ENCODE measurements around the gene ATP11C.

GRCh38 chrX:139691843-139692505, 240.9 kb downstream of the ATP11C start:
- TF ChIP-seq POLR2AphosphoS5 (IDR thresholded peaks at IDR 0.05; ENCODE audit: low read length): no peak
- TF ChIP-seq EZH2 (IDR thresholded peaks at IDR 0.05; ENCODE audit: borderline replicate concordance, control insufficient read depth, low read depth, low read length): no peak
- TF ChIP-seq PBX3 (IDR thresholded peaks at IDR 0.05; ENCODE audit: insufficient replicate concordance, low read depth, low read length): no peak
- TF ChIP-seq SRF (IDR thresholded peaks at IDR 0.05; ENCODE audit: low read depth in 2 of 2, low read length in 2 of 2): no peak
- TF ChIP-seq ZNF274 (IDR thresholded peaks at IDR 0.05; ENCODE audit: insufficient read depth, insufficient read length): no peak
- TF ChIP-seq FOXM1 (IDR thresholded peaks at IDR 0.05; ENCODE audit: low read depth, low read length): no peak
- no peak for TF ChIP-seq RUNX3 (IDR thresholded peaks at IDR 0.05; ENCODE audit: low read length)
- TF ChIP-seq NFYB (IDR thresholded peaks at IDR 0.05; ENCODE audit: insufficient read depth, low read depth, low read length): no peak
- TF ChIP-seq CTCF (IDR thresholded peaks at IDR 0.05 in 2 of 3, conservative IDR thresholded peaks at IDR 0.05 in 1 of 3; ENCODE audit: control insufficient read depth in 2 of 3, extremely low read depth in 1 of 3, insufficient read depth in 1 of 3, low read depth in 3 of 3, low read length in 3 of 3): no peak
- TF ChIP-seq CBFB (IDR thresholded peaks at IDR 0.05; ENCODE audit: low read depth): no peak
- TF ChIP-seq EP300 (IDR thresholded peaks at IDR 0.05; ENCODE audit: borderline replicate concordance in 1 of 2, control insufficient read depth in 1 of 2, low read depth in 2 of 2, low read length in 2 of 2): no peak
